Left hindlimb (tissue), 1 donor: ENCODE results near the gene OR2L8.

Experiments
- DNase-seq: peaks from one replicate; pipeline ENCODE4 v3.0.0-alpha.2; 2018

The OR2L8 gene, protein sequence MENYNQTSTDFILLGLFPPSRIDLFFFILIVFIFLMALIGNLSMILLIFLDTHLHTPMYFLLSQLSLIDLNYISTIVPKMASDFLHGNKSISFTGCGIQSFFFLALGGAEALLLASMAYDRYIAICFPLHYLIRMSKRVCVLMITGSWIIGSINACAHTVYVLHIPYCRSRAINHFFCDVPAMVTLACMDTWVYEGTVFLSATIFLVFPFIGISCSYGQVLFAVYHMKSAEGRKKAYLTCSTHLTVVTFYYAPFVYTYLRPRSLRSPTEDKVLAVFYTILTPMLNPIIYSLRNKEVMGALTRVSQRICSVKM

GRCh38 chr1:247948558-247948957, at the start of gene OR2L8:
OR2L8 (plus strand) TSS chr1:247948858; CDS start chr1:247948858, 0 bp downstream.
- DNase-seq, result no peak

DNA sequence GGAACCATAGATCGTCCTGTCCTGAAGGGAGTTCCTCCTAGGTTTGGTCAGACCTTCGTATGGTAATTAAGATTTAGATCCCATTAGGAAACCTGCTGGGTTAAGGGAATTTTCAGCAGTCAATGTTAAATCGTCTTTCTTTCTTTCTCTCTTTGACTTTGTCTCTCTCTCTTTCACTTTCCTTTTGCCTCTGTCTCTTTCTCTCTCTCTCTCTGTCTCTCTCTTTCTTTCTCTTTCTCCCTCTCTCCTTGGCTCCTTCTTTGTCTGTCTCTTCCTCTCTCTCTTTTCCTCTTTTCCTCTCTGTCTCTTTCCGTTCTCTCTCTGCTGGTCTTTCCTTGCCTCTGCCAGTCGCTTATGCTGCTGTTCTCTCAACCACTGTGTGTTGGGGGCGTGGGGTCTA, 44.5 kb upstream of the OR2L8 start:
- DNase-seq, result no peak

DNA sequence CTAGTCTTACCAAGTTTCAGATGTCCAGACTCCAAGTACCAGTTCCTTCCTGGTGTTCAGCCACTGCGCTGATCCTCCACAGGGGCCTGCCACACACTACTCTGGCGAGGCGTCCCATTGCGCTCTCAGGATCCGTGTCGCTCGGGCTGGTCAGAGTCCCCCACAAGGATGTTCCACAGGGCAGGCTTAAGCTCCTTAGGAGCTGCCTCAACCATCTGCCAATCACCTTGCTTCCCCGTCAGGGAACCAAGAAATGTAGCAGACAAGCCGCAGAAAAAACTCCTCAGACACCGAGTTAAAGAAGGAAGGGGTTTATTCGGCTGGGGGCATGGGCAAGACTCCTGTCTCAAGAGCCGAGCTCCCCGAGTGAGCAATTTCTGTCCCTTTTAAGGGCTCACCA, 43.5 kb upstream of the OR2L8 start:
- no peak for DNase-seq

DNA sequence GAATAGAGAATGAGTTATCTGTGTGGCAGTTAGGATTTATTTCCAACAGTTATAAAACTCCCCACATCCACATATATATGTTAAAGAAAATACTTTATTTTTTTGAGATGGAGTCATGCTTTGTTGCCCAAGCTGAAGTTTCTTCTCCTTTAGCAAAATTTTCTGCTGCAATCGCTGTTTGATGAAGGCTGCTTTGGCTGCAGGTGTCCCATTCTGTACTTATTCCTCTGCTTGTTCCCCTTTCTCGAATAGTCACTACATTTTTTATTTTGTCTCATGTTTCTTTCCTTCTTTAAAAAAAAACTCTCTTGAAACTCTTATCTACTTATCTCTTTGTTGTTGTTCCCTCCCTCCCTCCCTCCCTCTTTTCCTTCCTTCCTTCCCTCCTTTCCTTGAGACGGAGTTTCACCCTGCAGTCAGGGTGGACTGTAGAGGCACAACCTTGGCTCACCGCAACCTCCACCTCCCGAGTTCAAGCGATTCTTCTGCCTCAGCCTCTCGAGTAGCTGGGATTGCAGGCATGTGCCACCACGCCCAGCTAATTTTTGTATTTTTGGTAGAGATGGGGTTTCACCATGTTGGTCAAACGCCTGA, 42.7 kb upstream of the OR2L8 start:
- DNase-seq, result no peak

DNA sequence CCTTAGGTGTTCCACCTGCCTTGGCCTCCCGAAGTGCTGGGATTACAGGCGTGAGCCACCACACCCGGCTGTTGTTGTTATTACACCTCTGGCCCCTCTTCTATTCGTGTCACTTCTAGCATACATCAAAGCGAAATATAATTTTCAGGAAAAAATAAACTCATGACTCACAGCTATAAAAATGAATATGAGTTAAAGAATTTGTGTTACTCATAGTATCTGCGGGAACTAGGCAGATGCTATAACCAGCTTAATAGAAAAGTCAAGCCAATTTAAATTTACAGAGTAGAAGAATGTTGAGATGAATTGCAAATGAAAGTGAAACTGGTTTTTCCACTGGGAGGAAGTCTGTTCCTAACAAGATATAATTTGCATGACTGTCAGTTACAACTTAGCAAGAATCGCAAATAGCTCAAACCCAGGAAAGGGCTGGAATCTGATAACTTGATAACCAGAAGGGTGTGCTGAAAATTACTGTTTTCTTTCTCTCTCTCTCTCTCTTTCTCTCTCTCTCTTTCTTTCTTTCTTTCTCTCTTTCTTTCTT, 42.1 kb upstream of the OR2L8 start:
- DNase-seq, result no peak

GRCh38 chr1:247908766-247909165, 39.9 kb upstream of the OR2L8 start:
- DNase-seq, result no peak

DNA sequence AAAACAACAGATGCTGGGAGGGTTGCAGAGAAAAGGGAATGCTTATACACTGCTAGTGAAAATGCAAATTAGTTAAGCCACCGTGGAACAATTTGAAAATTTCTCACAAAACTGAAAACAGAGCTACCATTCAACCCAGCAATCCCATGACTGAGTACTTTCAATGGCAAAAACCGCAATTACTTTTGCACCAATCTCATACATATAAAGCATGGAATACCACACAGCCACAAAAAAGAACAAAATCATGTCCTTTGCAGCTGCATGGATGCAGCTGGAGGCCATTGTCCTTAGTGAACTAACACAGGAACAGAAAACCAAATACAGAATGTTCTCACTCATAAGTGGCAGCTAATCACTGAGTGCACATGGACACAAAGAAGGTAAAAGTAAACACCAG, 34.9 kb upstream of the OR2L8 start:
- no peak for DNase-seq

- no peak for DNase-seq
Measured at GRCh38 chr1:247914941-247915662, 33.6 kb upstream of the OR2L8 start.

GRCh38 chr1:247919952-247920351, 28.7 kb upstream of the OR2L8 start, which contains the start of gene OR2T8:
OR2T8 (plus strand) TSS chr1:247920252; CDS start chr1:247921018, 766 bp downstream.
- DNase-seq, result no peak

DNA sequence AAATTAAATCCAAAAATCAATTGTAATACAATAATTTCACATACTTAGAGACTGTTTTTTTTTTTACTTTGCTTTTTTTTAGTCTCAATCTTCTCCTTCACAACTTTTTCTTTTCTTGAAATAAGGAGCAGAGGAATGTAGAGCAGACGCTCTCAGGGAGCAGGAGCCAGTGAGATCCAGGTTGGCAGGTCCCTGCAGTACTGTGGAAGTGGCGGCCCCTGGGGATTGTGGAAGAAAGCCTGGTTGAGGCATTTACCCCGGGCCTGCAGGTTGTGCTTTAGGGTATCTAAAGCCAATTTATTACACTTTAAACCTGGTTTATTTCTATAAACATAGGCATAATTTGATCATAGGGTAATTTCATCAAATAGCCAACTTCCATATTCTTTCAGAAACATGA, 24.7 kb upstream of the OR2L8 start:
- DNase-seq, result no peak

GRCh38 chr1:247924868-247925267, 23.8 kb upstream of the OR2L8 start, which contains the start of gene OR2AJ1:
OR2AJ1 (plus strand) TSS chr1:247924889; CDS start chr1:247933769, 8,880 bp downstream.
- DNase-seq, result no peak

DNA sequence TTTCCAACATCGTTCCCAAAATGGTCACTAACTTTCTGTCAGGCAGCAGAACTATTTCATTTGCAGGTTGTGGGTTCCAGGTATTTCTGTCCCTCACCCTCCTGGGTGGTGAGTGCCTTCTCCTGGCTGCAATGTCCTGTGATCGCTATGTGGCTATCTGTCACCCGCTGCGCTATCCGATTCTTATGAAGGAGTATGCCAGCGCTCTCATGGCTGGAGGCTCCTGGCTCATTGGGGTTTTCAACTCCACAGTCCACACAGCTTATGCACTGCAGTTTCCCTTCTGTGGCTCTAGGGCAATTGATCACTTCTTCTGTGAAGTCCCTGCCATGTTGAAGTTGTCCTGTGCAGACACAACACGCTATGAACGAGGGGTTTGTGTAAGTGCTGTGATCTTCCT, 14.7 kb upstream of the OR2L8 start:
- no peak for DNase-seq

DNA sequence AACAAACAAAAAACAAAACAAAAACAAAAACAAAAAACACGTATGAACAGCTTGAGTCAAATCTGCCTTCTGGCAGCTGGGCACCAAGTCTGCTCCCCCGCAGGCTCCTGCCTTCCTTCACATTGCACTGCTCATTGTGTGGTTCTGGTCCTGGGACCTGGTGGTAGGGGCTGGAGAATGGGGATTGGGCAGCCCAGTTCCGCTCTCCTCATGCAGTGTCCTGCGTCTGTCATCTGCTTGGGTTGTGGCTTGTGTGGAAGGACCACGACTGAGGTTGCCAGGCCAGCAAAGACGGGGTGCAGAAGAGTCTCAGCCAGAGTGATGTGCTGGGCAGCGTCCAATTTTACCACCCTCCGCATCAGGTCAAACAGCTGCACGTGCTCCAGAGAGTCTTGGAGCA, 12.9 kb upstream of the OR2L8 start:
- no peak for DNase-seq

- DNase-seq, result no peak
Measured at GRCh38 chr1:247936415-247936814, 12.2 kb upstream of the OR2L8 start.

- DNase-seq, result peak; percentile 79
Measured at GRCh38 chr1:247936965-247937734, 11.5 kb upstream of the OR2L8 start.

- no peak for DNase-seq
Measured at GRCh38 chr1:247942624-247943023, 6.0 kb upstream of the OR2L8 start.

DNA sequence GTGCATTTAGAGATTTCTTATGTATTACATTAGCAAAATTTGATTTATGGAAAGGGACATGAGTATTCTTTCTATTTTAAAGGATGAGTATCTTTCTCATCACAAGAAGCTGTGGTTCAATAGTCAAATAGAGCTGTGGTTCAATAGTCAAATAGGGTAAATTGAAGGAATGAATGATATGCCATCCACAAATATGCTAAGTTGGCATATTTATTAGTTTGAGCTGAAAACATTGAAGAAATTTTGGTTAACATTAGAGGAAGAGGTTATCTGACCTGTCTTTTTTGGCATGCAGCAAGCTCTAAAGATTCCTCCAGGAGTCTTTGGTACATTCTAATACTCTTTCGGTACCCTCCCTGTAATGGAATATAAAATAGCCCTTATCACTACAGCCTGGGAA, 4.8 kb downstream of the OR2L8 start:
- DNase-seq, result no peak

DNA sequence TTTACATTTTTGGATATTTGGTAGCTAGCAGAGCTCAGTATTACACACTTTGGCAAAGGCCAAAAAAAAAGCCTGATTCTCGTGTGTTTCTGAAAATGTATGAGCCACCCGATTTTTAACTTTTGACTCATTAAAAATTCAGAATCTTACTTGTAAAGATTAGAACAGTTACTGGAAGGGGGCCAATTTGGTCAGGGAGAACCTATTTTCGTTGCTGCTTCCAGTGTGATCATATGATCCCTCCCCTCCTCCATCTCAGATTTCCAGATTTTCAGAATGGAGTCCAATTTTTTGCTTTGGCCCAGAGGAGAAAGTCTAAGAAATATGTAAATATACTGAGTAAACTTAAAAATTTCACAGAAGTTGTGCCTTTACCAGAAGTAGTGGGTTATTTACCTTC, 13.1 kb downstream of the OR2L8 start:
- no peak for DNase-seq

- DNase-seq, result no peak
Measured at GRCh38 chr1:247962911-247963588, 14.4 kb downstream of the OR2L8 start.

- no peak for DNase-seq
Measured at GRCh38 chr1:247964933-247965332, 16.3 kb downstream of the OR2L8 start, which contains the start of gene OR2AK2. OR2AK2 (plus strand) TSS chr1:247965233; CDS start chr1:247965377, 144 bp downstream.

DNA sequence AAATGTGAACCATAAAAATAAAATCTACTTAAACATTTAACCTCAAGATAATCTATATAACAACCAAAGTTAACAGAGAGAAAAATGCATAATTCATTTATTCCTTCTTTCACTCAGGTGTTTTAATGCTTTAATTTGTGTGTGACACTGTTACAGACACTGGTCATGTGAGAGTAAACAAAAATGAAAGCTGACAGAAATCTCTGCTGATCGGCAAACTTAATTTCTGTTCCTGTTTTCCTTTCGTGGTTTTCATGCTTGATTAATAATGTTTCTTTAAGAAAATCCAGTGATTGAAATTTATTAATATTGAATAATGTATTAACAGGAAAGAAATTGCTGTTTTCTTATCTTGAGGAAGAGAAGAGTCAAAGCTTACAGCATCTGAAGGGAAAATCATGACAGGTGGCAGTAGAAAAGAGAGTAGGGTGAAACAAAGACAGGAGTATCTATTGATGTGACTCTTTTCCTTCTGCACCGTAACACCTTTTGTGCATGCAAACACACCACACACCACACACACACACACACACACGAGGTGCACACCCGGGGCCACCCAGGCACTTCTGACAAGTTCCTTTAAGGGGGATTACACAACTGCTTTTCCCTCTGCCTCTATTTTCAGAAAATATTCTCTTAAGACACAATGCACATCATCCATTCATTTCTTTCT, 18.0 kb downstream of the OR2L8 start:
- no peak for DNase-seq

- no peak for DNase-seq
Measured at GRCh38 chr1:247992986-247993385, 44.3 kb downstream of the OR2L8 start.
